CD4-positive, alpha-beta memory T cell (primary cell): ENCODE data around the gene CARD9. TPM values are rescaled to one million over a fixed set of nuclear protein-coding genes. Genes with fewer than 3 reads are reported as not detected.

Experiments
- CTCF ChIA-PET: fragments of 350-600 bp; sonication (Branson Sonifier 250); formaldehyde crosslinking; loops from one replicate; lab custom pipeline; 2021; ENCODE audit warnings: inconsistent platforms; ENCODE audit not compliant: partially characterized antibody; lab: Charles Lee
- POLR2A ChIA-PET: fragments of 350-600 bp; sonication (Branson Sonifier 250); formaldehyde crosslinking; loops from one replicate; lab custom pipeline; 2021; ENCODE audit not compliant: partially characterized antibody; lab: Charles Lee
- DNase-seq, 5 donors: peaks; one replicate each; pipeline versions ENCODE4 v3.0.0 to v3.0.0-alpha.2; 2020 to 2022; ENCODE audit warnings: mixed read lengths in 1 of 5
- H3K27ac ChIP-seq: one replicate; pipeline ENCODE4 v1.7.0; 2013; ENCODE audit warnings: low read depth, low read length
- H3K27me3 ChIP-seq: 2 replicates; pipeline ENCODE4 v1.7.0; 2013; ENCODE audit warnings: mild to moderate bottlenecking, low read length, moderate library complexity; ENCODE audit not compliant: insufficient read depth
- H3K36me3 ChIP-seq: 2 replicates; pipeline ENCODE4 v1.7.0; 2013; ENCODE audit warnings: mild to moderate bottlenecking, low read length, moderate library complexity; ENCODE audit not compliant: insufficient read depth
- H3K4me1 ChIP-seq: 2 replicates; pipeline ENCODE4 v1.7.0; 2013; ENCODE audit warnings: mild to moderate bottlenecking, low read length, moderate library complexity; ENCODE audit not compliant: insufficient read depth
- H3K4me3 ChIP-seq, 2 donors: one replicate each; pipeline ENCODE4 v1.7.0; 2013; ENCODE audit warnings: low read length in 2 of 2, mild to moderate bottlenecking in 1 of 2
- H3K9me3 ChIP-seq, 2 donors: one replicate each; pipeline ENCODE4 v1.7.0; 2013; ENCODE audit warnings: low read length in 2 of 2, control low read depth in 1 of 2; ENCODE audit not compliant: control insufficient read depth in 1 of 2
- H3K27ac Mint-ChIP-seq, 7 donors: one replicate each; pipeline ENCODE4 v1.8.0; 2020 to 2021; ENCODE audit warnings: mixed read lengths in 7 of 7, mild to moderate bottlenecking in 6 of 7, inconsistent platforms in 3 of 7, moderate library complexity in 3 of 7
- H3K27me3 Mint-ChIP-seq, 2 donors: one replicate each; pipeline ENCODE4 v1.8.0; 2020 to 2021; ENCODE audit warnings: mixed read lengths in 2 of 2
- H3K36me3 Mint-ChIP-seq, 2 donors: one replicate each; pipeline ENCODE4 v1.8.0; 2020 to 2021; ENCODE audit warnings: mixed read lengths in 2 of 2, inconsistent platforms in 1 of 2, mild to moderate bottlenecking in 1 of 2
- H3K4me1 Mint-ChIP-seq, 4 donors: one replicate each; pipeline ENCODE4 v1.8.0; 2020 to 2021; ENCODE audit warnings: mixed read lengths in 4 of 4, mild to moderate bottlenecking in 1 of 4
- H3K4me3 Mint-ChIP-seq, 8 donors: one replicate each; pipeline ENCODE4 v1.8.0; 2020 to 2021; ENCODE audit warnings: mixed read lengths in 8 of 8, mild to moderate bottlenecking in 7 of 8, moderate library complexity in 6 of 8, inconsistent platforms in 3 of 8
- H3K9me3 Mint-ChIP-seq, 8 donors: one replicate each; pipeline ENCODE4 v1.8.0; 2020 to 2021; ENCODE audit warnings: mixed read lengths in 8 of 8, mild to moderate bottlenecking in 5 of 8, inconsistent platforms in 3 of 8, moderate library complexity in 1 of 8
- intact Hi-C: fragments of 100-400 bp; cut with micrococcal nuclease; formaldehyde crosslinking; loops from one replicate; pipeline ENCODE4 v1.15.1; 2023
- polyA plus RNA-seq, 2 donors: library from polyadenylated mRNA; unstranded; fragments of 300-500 nt; fragmentation: Illumina TruSeq; gene quantifications; one replicate each; pipeline ENCODE4 v1.2.3, GENCODE V29; 2021
- total RNA-seq, 2 experiments: library from RNA; stranded (reverse); gene quantifications; one replicate each; pipeline ENCODE4 v1.2.3, GENCODE V29; 2021

CARD9 gene, protein sequence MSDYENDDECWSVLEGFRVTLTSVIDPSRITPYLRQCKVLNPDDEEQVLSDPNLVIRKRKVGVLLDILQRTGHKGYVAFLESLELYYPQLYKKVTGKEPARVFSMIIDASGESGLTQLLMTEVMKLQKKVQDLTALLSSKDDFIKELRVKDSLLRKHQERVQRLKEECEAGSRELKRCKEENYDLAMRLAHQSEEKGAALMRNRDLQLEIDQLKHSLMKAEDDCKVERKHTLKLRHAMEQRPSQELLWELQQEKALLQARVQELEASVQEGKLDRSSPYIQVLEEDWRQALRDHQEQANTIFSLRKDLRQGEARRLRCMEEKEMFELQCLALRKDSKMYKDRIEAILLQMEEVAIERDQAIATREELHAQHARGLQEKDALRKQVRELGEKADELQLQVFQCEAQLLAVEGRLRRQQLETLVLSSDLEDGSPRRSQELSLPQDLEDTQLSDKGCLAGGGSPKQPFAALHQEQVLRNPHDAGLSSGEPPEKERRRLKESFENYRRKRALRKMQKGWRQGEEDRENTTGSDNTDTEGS
- 1 to 10 TPM in 1 of 2 experiments, under 1 TPM in 1; 0.70 to 1.2 TPM for total RNA-seq
- polyA plus RNA-seq: under 1 TPM in 1 of 2 donors, not detected in 1; 0.41 TPM

DNA sequence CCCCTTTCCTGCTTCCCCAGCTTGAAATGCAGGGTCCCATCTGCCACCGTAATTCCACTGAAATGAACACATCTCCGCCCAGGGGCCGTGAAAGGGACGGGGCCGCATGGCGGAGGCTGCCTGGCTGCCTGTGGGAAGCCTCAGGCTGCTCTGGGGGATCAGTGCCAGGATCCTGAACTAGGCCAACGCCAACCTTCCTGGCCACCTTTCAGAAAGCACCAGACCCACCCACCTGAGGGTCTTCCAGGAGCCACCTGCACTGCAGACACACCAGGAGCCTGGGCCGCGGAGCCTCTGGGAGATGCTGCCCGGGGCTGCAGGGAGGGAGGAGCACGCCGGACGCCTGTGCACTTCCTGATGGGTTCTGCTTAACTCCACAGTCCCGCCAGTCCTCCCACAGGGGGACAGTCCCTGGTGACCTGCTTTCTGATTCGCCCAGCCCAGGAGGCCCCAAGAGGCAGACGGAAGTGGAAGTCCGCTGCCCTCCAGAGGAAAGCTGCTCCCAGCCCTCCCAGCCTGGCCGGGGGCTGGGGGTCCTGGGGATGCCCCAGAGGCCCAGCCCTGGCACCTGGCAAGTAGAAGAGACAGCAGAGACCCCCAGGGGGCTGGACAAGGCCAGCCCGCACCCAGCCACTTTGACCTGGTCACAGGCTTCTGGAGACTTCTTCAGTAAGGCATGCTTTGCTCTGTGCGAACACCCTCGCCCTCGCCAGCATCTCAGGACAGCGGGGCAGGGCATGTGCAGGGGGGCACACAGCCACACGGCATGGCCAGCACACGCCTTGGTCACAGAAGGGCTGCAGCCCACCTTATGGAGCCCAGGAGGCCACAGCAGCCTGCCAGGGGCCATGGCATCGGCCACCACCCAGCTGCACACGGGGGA lies at the start of gene CARD9:
TSS of gene CARD9 (minus strand) at position 370 of the 883 bp plus-strand sequence. CDS start 1,591 bp downstream, outside the sequence.
- intact Hi-C loops: no loop called here
- H3K9me3 ChIP-seq: no peaks in the 10 kb centered on the region
- ChIA-PET CTCF (no interaction called here), POLR2A (no interaction called here)
- Mint-ChIP-seq H3K4me3 (no peak within 1 kb of the TSS), H3K27ac (peak within 1 kb of the TSS in 2 of 7 donors; percentile 15 to 37), H3K27me3 (no peaks in the 10 kb centered on the region), H3K9me3 (no peaks in the 10 kb centered on the region), H3K36me3 (no peaks in the 10 kb centered on the region), H3K4me1 (no peaks in the 10 kb centered on the region)
- DNase-seq: no peak
- H3K4me3 ChIP-seq: no peak within 1 kb of the TSS
- no peaks in the 10 kb centered on the region for H3K36me3 ChIP-seq
- no peaks in the 10 kb centered on the region for H3K27me3 ChIP-seq
- H3K4me1 ChIP-seq: no peaks in the 10 kb centered on the region
- H3K27ac ChIP-seq: no peak within 1 kb of the TSS

GRCh38 chr9:136422876-136423275 lies 49.4 kb upstream of the CARD9 start:
- no peaks in the 10 kb centered on the region for H3K27me3 Mint-ChIP-seq
- no peak overlapping the region for H3K4me3 Mint-ChIP-seq
- H3K4me1 Mint-ChIP-seq: no peaks in the 10 kb centered on the region
- H3K27ac Mint-ChIP-seq: no peak overlapping the region
- H3K36me3 Mint-ChIP-seq: peaks cover 12 to 61% of the 10 kb centered on the region in 2 donors
- Histone ChIP-seq H3K27ac (no peak overlapping the region), H3K27me3 (no peaks in the 10 kb centered on the region), H3K4me3 (no peak overlapping the region), H3K36me3 (peaks cover 42% of the 10 kb centered on the region), H3K9me3 (no peaks in the 10 kb centered on the region), H3K4me1 (no peaks in the 10 kb centered on the region)
- H3K9me3 Mint-ChIP-seq: no peaks in the 10 kb centered on the region
- no peak for DNase-seq
- intact Hi-C loops: no loop called here
- CTCF ChIA-PET: no interaction called here
- POLR2A ChIA-PET: no interaction called here

DNA sequence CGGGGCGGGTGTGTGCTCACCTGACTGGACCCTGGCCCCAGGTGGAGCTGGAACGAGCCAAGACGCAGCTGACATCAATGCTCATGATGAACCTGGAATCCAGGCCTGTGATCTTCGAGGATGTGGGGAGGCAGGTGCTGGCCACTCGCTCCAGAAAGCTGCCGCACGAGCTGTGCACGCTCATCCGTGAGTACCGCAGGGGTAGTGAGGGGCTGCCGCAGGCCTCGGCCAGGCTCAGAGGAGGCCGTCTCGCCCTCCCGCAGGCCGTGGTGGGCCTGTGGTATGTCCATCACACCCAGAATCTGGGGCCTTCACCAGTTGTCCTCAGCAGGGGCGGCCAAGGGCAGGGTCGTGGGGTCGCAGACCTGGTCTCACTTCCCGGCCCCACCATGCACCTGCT lies 48.3 kb upstream of the CARD9 start:
- Histone ChIP-seq H3K4me1 (no peaks in the 10 kb centered on the region), H3K4me3 (no peak overlapping the region), H3K27ac (no peak overlapping the region), H3K27me3 (no peaks in the 10 kb centered on the region), H3K36me3 (peaks cover 53% of the 10 kb centered on the region), H3K9me3 (no peaks in the 10 kb centered on the region)
- Mint-ChIP-seq H3K4me3 (no peak overlapping the region), H3K27ac (no peak overlapping the region), H3K9me3 (no peaks in the 10 kb centered on the region), H3K27me3 (no peaks in the 10 kb centered on the region), H3K36me3 (peaks cover 17 to 68% of the 10 kb centered on the region in 2 donors), H3K4me1 (no peaks in the 10 kb centered on the region)
- ChIA-PET POLR2A (no interaction called here), CTCF (no interaction called here)
- DNase-seq: no peak
- intact Hi-C loops: no loop called here

- H3K36me3 ChIP-seq: peaks cover 73% of the 10 kb centered on the region
- Mint-ChIP-seq H3K27ac (no peak overlapping the region), H3K4me1 (no peaks in the 10 kb centered on the region), H3K36me3 (peaks cover 31 to 69% of the 10 kb centered on the region in 2 donors), H3K9me3 (no peaks in the 10 kb centered on the region), H3K27me3 (no peaks in the 10 kb centered on the region), H3K4me3 (no peak overlapping the region)
- ChIA-PET POLR2A (interaction anchor here (1.5 kb wide), 1 partner anchor 10 kb away, joined by 5 read pairs; no protein-coding TSS in a partner anchor), CTCF (no interaction called here)
- no peak overlapping the region for H3K27ac ChIP-seq
- intact Hi-C loops: no loop called here
- no peaks in the 10 kb centered on the region for H3K9me3 ChIP-seq
- no peaks in the 10 kb centered on the region for H3K4me1 ChIP-seq
- no peaks in the 10 kb centered on the region for H3K27me3 ChIP-seq
- H3K4me3 ChIP-seq: no peak overlapping the region
- no peak for DNase-seq
Observed at GRCh38 chr9:136419092-136419420, 45.6 kb upstream of the CARD9 start.

DNA sequence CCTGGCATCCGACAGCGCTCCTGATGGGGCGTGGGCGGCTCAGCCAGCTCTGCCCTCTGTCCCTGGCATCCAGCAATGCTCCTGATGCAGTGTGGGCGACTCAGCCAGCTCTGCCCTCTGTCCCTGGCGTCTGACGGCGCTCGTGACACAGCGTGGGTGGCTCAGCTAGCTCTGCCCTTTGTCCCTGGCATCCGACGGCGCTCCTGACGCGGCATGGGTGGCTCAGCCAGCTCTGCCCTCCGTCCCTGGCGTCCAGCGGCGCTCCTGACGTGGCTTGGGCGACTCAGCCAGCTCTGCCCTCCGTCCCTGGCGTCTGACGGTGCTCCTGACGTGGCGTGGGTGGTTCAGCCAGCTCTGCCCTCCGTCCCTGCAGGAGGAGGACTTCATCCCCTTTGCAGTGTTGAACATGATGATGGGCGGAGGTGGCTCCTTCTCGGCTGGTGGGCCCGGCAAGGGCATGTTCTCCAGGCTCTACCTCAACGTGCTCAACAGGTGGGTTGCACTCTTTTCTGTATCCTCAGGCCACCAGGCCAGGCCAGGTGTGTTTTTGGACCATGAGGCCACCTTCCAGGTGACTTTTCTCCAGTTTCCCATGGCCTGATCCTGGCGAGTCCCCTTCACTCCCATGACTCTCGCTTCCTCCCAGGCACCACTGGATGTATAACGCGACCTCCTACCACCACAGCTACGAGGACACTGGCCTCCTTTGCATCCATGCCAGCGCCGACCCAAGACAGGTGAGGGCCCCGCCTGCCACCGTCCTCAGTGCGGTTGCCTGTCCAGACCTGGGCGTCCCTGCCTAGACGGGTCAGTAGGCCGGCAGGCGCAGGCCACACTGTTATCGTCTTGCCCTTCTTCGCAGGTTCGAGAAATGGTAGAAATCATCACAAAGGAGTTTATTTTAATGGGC lies 45.0 kb upstream of the CARD9 start:
- DNase-seq: no peak
- no peak overlapping the region for H3K4me3 ChIP-seq
- Mint-ChIP-seq H3K4me3 (no peak overlapping the region), H3K27ac (no peak overlapping the region), H3K4me1 (peaks cover 0 to 6% (median under 1%) of the 10 kb centered on the region in 4 donors), H3K36me3 (peaks cover 37 to 68% of the 10 kb centered on the region in 2 donors), H3K27me3 (no peaks in the 10 kb centered on the region), H3K9me3 (no peaks in the 10 kb centered on the region)
- ChIA-PET CTCF (interaction anchor here (0.8 kb wide), 1 partner anchor 18 kb away, joined by 3 read pairs; no protein-coding TSS in a partner anchor), POLR2A (interaction anchor here (1.3 to 1.5 kb wide), 2 partner anchors 9 to 15 kb away, joined by 3 to 5 read pairs; no protein-coding TSS in a partner anchor)
- H3K4me1 ChIP-seq: no peaks in the 10 kb centered on the region
- H3K36me3 ChIP-seq: peaks cover 75% of the 10 kb centered on the region
- no peaks in the 10 kb centered on the region for H3K27me3 ChIP-seq
- no peak overlapping the region for H3K27ac ChIP-seq
- intact Hi-C loops: no loop called here
- no peaks in the 10 kb centered on the region for H3K9me3 ChIP-seq

DNA sequence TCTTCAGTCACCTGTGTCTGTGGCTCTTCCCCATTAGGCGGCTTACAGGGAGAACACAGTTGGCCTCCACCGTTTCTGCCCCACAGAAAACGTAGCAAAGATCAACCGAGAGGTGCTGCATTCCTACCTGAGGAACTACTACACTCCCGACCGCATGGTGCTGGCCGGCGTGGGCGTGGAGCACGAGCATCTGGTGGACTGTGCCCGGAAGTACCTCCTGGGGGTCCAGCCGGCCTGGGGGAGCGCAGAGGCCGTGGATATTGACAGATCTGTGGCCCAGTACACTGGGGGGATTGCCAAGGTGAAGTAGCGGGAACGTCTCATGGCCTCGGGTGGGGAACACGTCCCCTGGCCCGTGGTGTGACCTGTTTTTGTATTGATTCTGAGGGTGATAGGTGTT lies 43.4 kb upstream of the CARD9 start:
- no peaks in the 10 kb centered on the region for H3K27me3 ChIP-seq
- no peak overlapping the region for H3K27ac ChIP-seq
- H3K4me1 Mint-ChIP-seq: peaks cover 2 to 11% (median 8%) of the 10 kb centered on the region in 4 donors
- intact Hi-C loops: no loop called here
- H3K4me3 ChIP-seq: no peak overlapping the region
- no peaks in the 10 kb centered on the region for H3K9me3 ChIP-seq
- ChIA-PET CTCF (no interaction called here), POLR2A (interaction anchor here (1.3 kb wide), 1 partner anchor 13 kb away, joined by 3 read pairs; no protein-coding TSS in a partner anchor)
- no peak overlapping the region for H3K4me3 Mint-ChIP-seq
- no peak overlapping the region for H3K27ac Mint-ChIP-seq
- peaks cover 68% of the 10 kb centered on the region for H3K36me3 ChIP-seq
- DNase-seq: no peak
- no peaks in the 10 kb centered on the region for H3K9me3 Mint-ChIP-seq
- peaks cover 3% of the 10 kb centered on the region for H3K4me1 ChIP-seq
- peaks cover 37 to 70% of the 10 kb centered on the region in 2 donors for H3K36me3 Mint-ChIP-seq
- no peaks in the 10 kb centered on the region for H3K27me3 Mint-ChIP-seq
